HL-60/S4 treated with retinoic acid at 250 ng/mL for 4 days and 3 days (cell line): ENCODE data around the gene INSIG1.

Experiments used
- in situ Hi-C: fragments of 300-500 bp; cut with MboI; formaldehyde crosslinking; loops from 2 replicates; pipeline ENCODE4 v1.7.0; 2022; ENCODE audit warnings: low sequenced_read_pairs

The INSIG1 gene

GRCh38 chr7:155297517-155298287 is at the start of gene INSIG1:
INSIG1 (plus strand) TSS chr7:155297878; CDS start chr7:155298286, 408 bp downstream.
- in situ Hi-C loops: no loop called here

DNA sequence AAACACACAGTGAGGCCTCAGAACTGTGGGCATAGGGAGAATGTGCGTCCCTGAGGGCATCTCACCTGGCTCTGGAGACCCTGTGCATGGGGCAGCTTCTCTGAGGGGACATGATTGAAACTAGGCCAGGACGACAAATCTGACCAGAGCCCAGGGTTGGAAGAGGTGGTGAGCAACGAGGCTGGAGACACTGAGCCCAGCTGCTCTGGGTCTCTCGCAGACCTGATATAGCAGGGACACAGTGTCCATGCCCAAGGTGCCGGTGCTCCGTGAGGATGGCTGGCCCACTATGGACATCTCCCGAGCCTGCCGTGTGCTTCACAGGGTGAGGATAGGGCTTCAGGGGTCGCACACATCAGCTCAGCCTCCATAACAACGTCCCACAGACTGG is 49.3 kb upstream of the INSIG1 start:
- in situ Hi-C loops: no loop called here

DNA sequence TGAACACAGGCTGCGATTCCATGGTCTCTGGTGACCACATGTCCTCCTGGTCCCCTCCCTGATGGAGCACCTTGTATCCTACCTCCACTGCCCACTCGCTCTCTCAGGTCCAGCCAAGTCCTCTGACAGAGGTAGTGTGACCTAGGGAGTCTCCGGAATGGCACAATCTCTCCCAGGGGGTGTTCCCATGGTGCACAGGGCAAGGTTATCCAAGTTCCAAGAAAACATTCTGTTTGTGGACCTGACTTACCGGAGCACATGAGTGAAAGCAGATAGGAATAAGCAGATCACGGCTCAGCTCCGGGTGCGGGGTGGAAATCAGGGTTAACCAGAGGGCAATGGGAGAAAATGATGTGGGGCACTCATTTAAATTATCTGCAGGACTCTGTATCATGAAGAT is 45.8 kb upstream of the INSIG1 start:
- in situ Hi-C loops: no loop called here

- in situ Hi-C loops: no loop called here
Observed at GRCh38 chr7:155252444-155252887, 45.2 kb upstream of the INSIG1 start.

DNA sequence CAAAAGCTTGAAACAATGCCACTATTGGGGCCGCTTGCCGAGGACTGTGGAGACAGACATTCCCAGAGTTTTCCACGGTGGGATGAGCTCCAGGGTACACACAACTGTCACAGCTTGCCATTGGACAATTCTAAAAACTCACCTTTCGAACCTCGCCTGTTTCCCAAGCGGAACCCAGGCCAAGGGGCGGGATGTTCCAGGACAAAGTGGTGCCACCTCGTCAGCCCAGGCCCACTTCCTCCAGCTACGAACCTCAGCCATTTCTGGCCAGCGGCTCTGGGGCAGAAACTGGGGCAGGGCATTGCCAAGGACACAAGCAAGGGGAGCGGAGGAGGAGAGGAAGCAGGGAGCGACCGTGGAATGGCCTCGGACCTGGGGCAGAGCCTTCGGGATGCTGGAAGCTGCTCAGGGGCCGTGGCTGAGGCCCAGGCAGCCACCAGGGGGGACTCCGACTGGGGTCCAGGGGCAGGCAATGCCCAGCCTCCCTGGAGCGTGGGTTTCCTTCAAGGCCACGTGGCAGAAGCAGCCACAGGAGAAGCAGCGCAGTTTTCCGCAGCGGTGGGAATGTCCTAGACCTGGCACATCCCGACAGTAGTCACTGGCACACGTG is 44.7 kb upstream of the INSIG1 start:
- in situ Hi-C loops: no loop called here

DNA sequence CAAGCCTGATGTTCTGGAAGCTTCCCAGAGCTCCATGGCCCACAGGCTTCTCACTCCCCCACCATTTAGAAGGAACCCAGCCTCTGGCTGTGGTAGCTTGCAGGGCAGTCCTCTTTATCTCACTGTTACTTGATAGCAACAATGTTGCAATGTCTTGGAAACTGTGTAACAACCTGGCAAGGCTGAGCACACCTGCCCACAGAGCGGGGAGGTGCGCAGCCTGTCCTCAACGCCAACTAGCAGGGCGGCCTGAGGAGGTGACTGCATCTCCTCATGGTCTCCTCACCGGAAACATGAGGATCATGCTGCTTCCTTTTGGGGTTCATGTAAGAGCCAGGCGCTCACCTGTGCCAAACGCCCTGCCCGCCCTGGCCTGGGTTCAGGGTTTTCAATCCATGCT is 43.7 kb upstream of the INSIG1 start:
- in situ Hi-C loops: no loop called here

DNA sequence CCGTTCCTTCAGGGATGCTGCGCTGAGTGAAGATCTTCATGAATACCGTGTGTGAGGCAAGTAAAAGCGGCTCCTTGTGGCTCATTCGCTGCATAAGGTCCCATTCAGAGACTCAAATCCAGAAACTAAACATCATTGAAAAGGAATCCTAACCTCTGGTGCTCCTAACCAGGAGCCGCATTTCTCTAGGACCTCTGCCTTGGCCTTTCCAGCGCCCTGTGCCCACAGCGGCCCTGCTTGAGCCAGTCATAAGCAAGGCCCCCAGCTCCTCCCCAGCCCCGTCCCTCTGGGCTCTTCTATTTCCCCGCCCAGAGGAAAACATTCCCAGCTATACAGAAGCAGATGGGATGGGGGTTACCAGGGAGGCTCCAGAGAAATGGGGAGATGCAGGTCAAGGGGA is 42.6 kb upstream of the INSIG1 start:
- in situ Hi-C loops: no loop called here

DNA sequence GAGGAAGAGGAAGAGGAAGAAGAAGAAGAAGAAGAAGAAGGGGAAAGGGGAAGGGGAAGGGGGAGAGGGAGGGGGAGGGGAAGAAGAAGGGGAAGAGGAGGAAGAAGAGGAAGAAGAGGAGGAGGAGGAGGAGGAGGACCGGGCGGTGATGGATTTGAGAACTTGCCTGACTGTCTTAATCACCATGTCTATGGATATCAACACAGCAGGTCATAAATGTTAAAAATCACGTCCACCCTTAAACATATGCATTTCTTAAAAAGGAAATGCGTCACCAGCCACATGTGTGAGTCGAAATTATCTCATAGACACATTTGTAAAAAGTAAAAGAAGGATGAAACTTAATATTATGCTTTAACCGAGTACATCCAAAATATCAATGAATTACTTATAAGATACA is 42.1 kb upstream of the INSIG1 start:
- in situ Hi-C loops: no loop called here

- in situ Hi-C loops: no loop called here
Observed at GRCh38 chr7:155256081-155256760, 41.5 kb upstream of the INSIG1 start.

DNA sequence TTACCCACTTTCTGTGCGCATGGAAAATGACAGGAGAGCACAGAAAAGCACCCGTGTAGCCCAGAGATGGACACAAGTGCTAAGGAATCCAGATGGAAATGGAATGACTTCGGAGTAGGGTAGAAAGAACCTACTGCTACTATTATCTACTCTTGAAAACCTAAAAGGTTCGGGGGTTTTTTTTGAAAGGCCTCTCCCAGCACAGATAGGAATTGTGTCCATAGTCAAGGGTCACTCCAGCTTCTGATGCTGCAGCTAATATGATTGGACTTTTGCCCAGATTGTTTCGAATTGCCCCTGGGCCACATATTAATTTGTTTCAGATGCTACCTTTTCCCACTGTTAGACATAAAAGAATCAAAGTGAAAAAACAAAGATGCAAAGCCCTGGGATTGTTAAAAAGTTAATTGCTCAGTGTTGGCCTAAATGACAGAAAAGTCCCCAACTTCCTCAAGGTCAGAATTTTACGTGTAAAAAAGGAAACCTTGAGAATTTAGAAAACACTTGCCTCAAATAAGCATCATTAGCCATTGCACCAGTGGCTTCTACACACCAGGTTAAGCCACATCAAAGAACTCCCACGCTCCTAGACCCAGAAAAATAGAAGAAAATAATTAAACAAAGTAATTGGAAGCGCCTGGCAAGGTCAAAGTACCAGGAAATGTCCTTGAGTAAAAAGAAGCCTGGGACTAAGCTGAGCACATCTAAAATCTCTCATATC is 40.8 kb upstream of the INSIG1 start:
- in situ Hi-C loops: no loop called here

DNA sequence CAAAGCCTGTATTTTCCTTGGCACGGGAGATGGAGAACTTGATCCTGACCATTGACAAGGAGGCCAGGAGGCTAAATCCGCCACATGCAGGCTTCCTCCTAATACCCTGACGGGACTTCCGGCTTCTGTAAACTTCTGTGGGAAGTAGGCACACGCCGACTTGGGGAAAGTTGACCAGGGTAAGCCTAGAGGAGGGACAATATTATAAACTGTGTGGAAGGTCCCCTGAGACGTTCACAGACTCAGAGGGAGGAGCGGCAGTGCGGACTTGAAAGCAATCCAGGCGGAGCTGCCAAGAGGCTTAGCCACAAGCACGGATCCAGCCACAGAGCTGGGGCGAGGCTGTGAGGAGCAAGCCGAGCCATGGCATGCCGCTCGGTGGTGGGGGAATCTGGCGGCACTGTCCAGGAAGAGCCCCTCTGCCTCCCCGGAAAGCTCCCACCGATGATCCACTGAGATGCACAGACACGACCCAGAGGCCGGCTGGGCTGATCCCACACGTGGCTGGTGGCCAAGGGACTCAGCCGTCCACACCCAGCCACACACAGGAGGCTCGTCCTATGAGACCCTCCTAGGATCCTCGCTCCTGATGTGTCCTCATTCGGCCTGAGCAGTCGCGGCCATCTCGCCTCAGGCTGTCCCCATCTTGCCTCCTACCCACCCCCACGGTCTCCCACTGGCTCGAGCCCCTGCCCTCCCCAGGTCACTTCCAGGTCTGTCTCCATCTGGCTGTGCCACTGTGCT is 40.0 kb upstream of the INSIG1 start:
- in situ Hi-C loops: no loop called here

DNA sequence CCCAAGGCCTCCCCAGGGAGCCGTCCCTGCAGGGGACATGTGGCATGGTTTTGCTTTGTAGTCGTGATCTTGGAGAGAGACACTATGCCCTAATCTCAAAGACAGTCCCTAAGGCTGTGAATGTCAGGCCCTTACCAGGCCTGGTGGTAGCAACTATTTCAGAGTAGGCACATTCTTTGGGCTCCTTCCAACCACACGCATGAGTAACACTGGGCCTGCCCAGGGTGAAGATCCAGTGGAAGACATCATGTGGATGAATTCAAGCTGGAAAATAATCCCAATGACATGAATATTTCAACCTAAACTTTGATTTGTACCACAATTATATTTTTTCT is 39.5 kb upstream of the INSIG1 start:
- in situ Hi-C loops: no loop called here

DNA sequence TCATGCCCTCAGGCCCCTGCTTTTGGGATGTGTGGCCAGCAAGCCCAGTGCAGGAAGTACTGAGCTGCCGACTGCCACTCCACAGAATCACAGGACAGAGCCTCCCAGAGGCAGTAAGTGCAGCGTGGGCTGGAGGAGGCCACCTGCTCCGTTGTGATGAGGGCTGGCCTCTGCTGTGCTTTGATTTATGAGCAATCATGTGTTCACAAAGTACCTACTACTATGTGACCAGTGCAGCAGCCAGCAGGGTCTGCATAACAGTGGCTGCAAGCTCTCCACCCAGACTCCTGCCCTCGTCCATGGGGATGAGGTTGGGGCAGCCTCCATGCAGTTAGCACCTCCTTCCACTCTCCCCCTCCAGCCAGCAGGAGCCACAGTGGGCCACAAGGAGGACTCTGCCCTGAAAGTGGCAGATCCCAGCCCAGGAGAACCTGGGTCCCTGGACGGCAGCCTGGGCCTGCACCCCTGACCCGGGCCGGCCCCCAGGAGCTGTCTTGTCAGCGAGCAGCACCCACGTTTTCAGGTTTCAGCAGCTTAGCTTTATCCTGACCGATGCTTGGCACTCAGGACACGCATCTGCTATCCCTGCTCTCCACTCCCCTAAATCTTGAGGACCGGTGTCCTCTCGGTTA is 37.7 kb upstream of the INSIG1 start:
- in situ Hi-C loops: no loop called here

DNA sequence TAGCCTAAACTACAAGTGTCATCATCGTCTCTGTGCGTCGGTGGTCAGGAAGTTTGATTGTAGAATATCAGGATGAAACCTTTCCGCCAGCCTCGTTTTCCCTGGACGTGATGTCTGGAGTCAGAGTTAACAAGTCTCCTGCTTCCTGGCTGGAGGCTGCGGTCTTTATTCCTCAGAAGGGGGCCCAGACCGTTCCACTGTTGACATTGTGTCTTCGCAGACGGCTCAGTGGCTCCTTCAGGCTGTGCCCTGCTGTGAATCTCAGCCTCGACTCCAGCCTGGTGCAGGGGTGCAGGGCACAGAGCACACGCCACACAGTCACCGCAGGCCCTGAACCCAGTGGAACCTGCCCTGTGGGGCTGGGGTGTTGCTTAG is 37.2 kb upstream of the INSIG1 start:
- in situ Hi-C loops: no loop called here

GRCh38 chr7:155261031-155261985 is 36.4 kb upstream of the INSIG1 start:
- in situ Hi-C loops: no loop called here

GRCh38 chr7:155262031-155262430 is 35.6 kb upstream of the INSIG1 start:
- in situ Hi-C loops: no loop called here

GRCh38 chr7:155263051-155263450 is 34.6 kb upstream of the INSIG1 start:
- in situ Hi-C loops: no loop called here

- in situ Hi-C loops: no loop called here
Observed at GRCh38 chr7:155263581-155264143, 34.0 kb upstream of the INSIG1 start.

GRCh38 chr7:155265144-155265543 is 32.5 kb upstream of the INSIG1 start:
- in situ Hi-C loops: no loop called here
